Measurements from ENCODE around the gene SCFD1.

GRCh38 chr14:30603402-30603801 lies 18.7 kb upstream of the SCFD1 start:
- no peak for TF ChIP-seq POLR2A (IDR thresholded peaks at IDR 0.05)
- no peak for TF ChIP-seq CTCF (IDR thresholded peaks at IDR 0.05)
